ENCODE results near the gene SINHCAF.

SINHCAF gene

DNA sequence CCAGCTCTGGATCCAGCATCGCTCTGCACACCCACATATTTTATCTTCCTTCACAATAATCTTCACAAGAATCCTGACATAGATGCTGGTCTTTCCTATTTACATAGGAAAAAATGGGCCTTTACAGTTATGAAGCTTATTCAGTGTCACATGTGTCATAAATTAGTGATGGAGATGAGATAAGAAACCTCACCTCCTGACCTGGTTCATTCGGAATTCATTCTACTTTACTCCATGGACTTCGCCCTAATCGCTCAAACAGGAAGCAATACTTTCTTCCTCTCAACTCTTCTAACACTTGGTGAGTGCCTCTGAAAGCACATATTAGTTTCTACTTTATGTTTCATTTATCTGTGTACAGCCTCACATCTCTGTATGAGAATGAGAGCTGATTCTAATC is 12.0 kb upstream of the SINHCAF start:
- DNase-seq (ENCODE audit: low read depth) = no peak

DNA sequence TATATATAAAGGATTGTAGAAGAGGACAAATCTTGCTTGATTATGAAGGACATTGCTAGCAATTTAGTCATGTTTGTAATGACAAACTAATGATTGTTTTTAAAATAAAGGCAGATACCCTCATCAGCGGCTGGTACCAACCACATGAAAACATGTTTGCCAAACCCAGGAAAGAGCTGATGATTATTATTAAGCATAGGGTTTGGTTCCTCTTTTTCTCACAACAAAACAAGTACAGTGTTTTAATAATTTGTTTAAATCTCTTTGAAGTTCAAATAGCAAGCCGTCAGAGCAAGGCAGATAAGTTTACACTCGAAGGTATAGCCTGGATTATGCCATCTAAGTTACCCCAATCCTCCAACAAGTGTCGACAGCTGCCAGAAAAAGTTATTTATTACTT is 5.3 kb upstream of the SINHCAF start:
- DNase-seq (ENCODE audit: low read depth) = no peak

- DNase-seq (ENCODE audit: low read depth) = peak; percentile 12
Measured at GRCh38 chr12:31326736-31327659, 1.0 kb upstream of the SINHCAF start.

GRCh38 chr12:31325524-31325875 is 450 bp downstream of the SINHCAF start:
- DNase-seq (ENCODE audit: low read depth) = no peak

GRCh38 chr12:31324845-31325523 is 966 bp downstream of the SINHCAF start:
- peak; percentile 66 for DNase-seq (ENCODE audit: low read depth)

DNA sequence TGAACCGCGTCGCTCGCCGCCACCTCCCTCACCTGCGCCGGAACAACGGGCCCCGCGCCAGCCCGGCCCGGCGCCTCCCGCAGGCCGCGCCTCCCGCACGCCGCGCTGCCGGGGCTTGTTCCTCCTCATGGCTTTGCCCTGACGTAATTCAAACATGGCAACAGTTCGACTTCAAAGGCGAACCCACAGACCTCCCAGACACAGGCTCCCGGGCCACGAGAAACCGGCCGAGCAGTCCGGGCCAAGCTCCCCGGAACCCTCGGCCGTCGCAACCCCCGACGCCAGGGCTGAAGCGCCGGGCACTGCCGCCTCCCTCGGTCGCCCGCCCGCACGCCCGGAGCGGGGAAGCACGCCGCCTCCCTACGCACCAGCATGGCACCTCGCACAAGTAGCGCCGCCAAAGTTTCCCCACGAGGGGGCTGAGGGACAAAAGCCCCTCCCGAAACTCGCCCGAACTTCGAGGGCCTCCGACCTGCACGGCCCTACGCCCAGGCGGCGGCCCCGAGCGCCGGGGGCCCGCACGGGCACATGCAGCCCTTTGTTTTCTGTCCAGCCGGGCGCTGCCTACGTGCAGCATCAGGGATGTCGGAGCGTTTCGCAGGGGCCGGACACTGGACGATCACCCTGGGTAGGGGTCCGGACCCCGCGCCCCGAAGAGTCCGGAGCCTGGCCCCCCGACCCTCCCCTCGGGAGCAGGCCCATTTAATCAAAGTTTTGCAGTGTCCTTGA is 1.7 kb downstream of the SINHCAF start:
- DNase-seq (ENCODE audit: low read depth) = peak; percentile 76

DNA sequence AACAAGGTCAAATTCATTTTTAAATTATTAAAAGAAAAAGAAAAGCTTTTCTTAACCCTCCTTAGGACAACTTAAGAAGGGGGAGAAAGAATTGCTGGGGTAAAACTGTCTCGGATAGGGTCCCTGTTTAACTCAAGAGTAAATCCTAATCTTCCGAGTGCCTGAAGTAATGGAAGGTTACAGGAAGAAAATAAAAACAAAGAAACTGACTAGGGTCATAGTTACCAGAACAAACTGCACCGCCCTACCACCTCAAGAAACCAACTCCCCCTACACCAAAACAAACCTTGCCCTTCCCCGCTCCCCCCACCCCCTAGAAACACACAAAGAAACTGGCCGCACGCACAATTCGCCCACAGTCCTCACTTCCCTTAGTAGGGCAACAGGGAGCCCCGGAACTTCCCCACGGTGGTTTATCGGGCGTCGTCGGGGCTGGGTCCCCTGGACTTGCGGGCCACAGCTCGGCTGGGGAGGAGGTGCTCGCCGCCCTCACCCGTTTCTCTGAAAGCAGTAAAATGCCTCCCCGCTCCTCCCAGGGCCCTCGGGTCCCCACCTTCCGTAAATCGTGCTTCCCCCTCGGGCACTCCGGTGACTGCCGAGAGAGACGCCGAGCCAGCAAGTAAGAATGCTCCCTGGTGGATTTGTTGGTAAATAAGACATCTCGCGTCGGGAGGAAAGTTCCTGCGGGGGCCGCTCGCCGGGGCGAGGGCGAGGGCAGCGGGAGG is 2.4 kb downstream of the SINHCAF start:
- DNase-seq (ENCODE audit: low read depth) = no peak

DNA sequence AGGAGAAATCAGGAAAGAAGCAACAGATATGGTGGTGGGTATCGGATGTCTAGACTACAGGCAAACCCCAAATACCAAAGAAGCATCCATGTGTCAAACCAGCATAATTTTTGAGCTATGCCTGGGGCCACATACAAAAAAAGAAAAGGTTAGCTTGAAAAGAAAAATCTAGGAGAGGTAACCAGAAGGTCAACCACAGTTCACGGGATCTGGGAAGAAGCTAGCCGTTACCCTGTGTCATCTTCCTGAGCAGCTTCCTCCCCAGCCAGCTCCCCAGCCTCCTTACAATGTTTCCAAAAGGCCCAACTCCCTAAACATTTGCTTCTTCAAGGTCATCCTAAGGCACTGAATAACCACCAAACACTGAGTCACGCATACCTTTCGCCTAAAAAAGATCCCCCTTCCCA is 3.1 kb downstream of the SINHCAF start:
- DNase-seq (ENCODE audit: low read depth) = peak; percentile 67

- peak; percentile 23 for DNase-seq (ENCODE audit: low read depth)
Measured at GRCh38 chr12:31321897-31322228, 4.1 kb downstream of the SINHCAF start.

- no peak for DNase-seq (ENCODE audit: low read depth)
Measured at GRCh38 chr12:31321186-31321896, 4.6 kb downstream of the SINHCAF start.

GRCh38 chr12:31318657-31319269 is 7.2 kb downstream of the SINHCAF start:
- no peak for DNase-seq (ENCODE audit: low read depth)

DNA sequence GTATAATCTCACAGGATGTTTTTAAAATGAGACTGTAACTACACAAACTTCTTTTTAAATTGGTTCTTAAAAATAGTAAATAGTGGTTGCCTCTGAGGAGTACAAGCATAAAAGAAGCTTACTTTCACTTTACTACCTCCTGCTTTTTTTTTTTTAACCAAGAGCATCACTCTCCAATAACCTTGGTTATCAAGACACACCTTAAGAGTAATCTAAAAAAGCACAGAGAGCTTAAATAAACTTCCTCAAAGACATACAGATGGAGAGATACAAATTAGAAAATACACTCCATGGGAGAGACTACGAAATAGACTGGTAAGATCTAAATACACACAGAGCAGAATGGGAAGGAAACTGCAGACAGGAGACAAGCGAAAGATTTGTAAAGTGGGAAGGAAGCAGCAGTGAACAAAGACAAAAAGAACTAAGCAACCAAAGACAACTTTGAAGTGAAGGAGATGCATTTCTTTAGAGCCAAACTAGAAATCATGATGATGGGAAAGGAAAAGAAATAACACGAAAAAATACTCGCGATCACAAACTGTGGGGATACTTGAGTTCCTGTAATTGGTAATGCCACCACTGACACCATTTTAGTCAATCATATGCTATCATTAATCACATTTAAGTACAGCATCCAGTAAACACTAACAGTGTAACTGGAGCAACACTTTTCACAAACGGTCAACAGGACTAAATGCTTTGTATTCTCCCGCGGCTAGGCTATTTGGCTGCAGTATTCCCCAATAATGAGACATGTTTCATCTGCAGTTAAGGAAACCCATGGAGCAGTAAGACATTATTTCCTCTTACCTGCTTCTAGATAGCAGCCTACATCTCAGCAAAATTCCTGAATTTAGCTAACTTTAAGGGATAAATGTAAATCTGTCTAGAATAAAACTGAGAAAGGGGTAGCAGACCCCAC is 8.2 kb downstream of the SINHCAF start:
- no peak for DNase-seq (ENCODE audit: low read depth)

DNA sequence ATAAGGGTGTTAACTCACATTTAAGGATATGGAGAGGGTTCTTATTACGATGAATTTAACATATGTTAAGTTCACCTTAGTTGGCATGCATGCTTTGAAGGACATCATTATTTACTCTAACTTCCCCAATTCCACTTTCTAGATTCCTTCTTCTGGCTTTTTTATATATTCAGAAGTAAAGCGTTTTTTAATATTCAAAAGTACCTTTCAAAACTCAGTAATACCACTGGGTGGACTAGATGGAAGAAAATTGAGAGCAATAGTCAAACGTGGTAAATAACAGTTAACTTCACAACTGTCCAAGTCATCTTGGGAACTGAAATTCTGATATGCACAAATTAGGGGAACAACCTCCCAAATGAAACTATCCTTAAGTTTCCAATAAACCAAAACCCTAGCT is 9.1 kb downstream of the SINHCAF start:
- DNase-seq (ENCODE audit: low read depth) = no peak

DNA sequence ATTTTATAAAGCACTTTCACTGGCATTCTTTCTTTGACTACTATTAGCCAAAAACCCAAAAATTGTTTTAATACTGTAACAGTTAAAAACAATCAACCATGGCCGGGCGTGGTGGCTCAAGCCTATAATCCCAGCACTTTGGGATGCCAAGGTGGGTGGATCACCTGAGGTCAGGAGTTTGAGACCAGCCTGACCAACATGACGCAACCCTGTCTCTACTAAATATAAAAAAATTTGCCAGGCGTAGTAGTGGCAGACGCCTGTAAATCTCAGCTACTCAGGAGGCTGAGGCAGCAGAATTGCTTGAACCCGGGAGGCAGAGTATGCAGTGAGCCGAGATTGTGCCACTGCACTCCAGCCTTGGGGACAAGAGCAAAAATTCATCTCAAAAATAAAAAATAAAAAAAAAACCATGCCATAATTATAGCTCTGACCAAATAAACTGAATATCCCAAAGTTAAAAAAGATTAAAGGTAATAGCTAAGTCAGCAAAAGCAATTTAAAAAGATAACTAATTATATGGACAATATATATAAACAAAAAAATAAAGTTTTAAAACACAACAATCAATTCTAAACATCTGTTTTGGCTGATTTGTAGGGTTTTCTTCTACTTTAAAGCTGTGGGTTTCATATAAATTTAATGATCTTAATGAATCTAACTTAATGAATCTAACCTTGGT is 10.0 kb downstream of the SINHCAF start:
- DNase-seq (ENCODE audit: low read depth) = no peak

DNA sequence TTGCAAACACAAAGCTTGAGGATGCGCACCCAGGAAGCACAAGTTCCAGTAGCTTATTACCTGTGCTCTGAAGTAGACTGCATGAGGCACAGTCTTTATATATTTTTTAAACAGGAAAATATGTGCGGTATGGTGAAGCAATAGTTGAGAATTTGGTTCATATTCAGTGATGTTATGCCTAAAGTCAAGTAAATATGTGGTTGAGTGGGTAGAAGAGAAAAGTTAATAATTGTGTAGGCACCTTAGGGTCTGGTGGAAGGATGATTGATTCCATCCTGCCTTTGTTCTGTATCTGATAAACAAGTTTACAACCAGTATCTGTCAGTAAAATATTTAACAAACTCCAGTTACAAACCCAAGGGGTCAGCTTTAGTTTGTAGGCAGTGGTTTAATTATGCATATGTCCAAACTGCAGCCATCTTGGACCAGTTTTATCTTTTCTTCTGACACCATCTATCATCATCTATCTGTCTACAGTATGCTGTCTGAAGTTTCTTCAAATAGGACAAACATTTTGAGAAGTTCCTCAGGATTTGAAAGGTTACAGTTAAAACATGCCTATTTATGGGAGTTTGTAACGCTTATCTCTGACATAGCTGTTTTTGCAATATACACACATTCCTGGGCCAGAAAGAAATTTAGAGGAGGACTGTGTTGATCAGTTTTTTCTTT is 10.8 kb downstream of the SINHCAF start:
- no peak for DNase-seq (ENCODE audit: low read depth)

DNA sequence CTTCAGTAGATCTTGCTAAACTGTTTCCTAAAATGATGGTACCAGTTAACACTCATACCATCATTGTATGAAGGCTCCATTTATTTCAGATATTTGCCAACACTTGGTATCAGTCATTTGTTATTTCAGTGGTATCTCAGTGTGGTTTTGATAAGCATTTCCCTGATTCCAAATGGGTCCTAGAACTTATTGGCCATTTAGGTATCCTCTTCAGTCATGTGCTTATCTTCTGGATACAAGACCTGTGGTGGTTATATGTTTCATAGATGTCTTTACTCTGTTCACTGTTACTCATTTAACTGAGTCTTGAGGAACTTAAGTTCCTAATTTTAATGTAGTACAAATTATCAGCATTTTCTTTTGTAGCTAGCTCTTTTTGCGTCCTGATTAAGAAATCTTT is 13.5 kb downstream of the SINHCAF start:
- no peak for DNase-seq (ENCODE audit: low read depth)

- no peak for DNase-seq (ENCODE audit: low read depth)
Measured at GRCh38 chr12:31311634-31312258, 14.2 kb downstream of the SINHCAF start.

DNA sequence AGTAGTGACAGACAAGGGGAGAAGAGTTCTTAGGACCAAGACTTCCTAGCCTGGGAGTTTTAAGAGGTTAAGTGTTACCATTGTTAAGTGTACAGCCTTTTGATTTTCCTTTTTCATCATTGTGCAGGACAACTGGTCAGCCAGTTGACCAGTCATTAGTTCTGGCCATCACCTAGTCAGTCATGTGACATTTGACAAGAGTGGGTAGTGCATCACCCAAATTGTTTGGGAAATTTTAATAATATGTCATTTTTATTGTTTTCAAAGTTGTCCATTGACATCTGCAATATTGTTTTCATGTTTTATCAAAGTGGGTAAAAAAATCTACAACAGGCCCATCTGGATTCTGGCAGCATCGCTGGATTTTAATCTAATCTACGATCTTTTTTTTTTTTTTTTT is 15.5 kb downstream of the SINHCAF start:
- DNase-seq (ENCODE audit: low read depth) = no peak
